OCI-LY7 (cell line): ENCODE results near the gene C8G. TPM values are rescaled to one million over a fixed set of nuclear protein-coding genes. Genes with fewer than 3 reads are reported as not detected.

Experiments used
- BruUV-seq: library from RNA; stranded (reverse); fragments of 400-500 nt; replicated peaks from 2 replicates; lab custom pipeline; 2021; lab: Mats Ljungman, UMichigan
- CTCF ChIA-PET: fragments of 300-600 bp; sonication (Branson Sonifier 250); formaldehyde crosslinking; loops from one replicate; lab custom pipeline; 2022; ENCODE audit warnings: antibody characterized with exemption; ENCODE audit not compliant: unreplicated experiment; lab: Charles Lee
- POLR2A ChIA-PET: fragments of 300-600 bp; sonication (Branson Sonifier 250); formaldehyde crosslinking; loops from one replicate; lab custom pipeline; 2022; ENCODE audit warnings: antibody characterized with exemption; lab: Charles Lee
- DNase-seq: peaks from one replicate; pipeline ENCODE4 v3.0.0-alpha.2; 2015; ENCODE audit warnings: low spot score
- H2AFZ ChIP-seq: fragments of 200-600 bp; sonication (generic), shearing (Covaris generic); 2 replicates; pipeline ENCODE4 v1.6.1; 2014; ENCODE audit warnings: mild to moderate bottlenecking, antibody characterized with exemption, low read length, moderate library complexity
- H3K27ac ChIP-seq: fragments of 200-600 bp; sonication (generic); 2 replicates; pipeline ENCODE4 v1.5.1; 2014; ENCODE audit warnings: mixed run types, low read depth, mild to moderate bottlenecking, moderate library complexity, low read length, inconsistent platforms; ENCODE audit not compliant: poor library complexity, severe bottlenecking
- H3K36me3 ChIP-seq: fragments of 200-600 bp; sonication (generic); 2 replicates; pipeline ENCODE4 v1.6.1; 2014; ENCODE audit warnings: mild to moderate bottlenecking, antibody characterized with exemption, low read length, moderate library complexity, mixed read lengths; ENCODE audit not compliant: insufficient read depth
- H3K4me1 ChIP-seq: fragments of 200-600 bp; sonication (generic); 2 replicates; pipeline ENCODE4 v1.5.1; 2014; ENCODE audit warnings: mild to moderate bottlenecking, low read length; ENCODE audit not compliant: insufficient read depth, poor library complexity, severe bottlenecking
- H3K4me2 ChIP-seq: fragments of 200-600 bp; sonication (generic); 2 replicates; pipeline ENCODE4 v1.6.1; 2014; ENCODE audit warnings: mild to moderate bottlenecking, low read length
- H3K4me3 ChIP-seq: fragments of 200-600 bp; sonication (generic); 2 replicates; pipeline ENCODE4 v1.5.1; 2014; ENCODE audit warnings: mild to moderate bottlenecking, low read depth, low read length; ENCODE audit not compliant: poor library complexity, severe bottlenecking
- H3K79me2 ChIP-seq: fragments of 200-600 bp; sonication (generic); 2 replicates; pipeline ENCODE4 v1.6.1; 2016; ENCODE audit warnings: low read depth, mild to moderate bottlenecking, low read length, moderate library complexity, mixed read lengths; ENCODE audit not compliant: insufficient read depth
- H3K9me2 ChIP-seq: fragments of 200-600 bp; sonication (generic); 2 replicates; pipeline ENCODE4 v1.6.1; 2016; ENCODE audit warnings: mild to moderate bottlenecking, low read length, mixed read lengths; ENCODE audit not compliant: insufficient read depth
- H3K9me3 ChIP-seq: fragments of 200-600 bp; sonication (generic); 2 replicates; pipeline ENCODE4 v1.6.1; 2014; ENCODE audit warnings: mild to moderate bottlenecking, mixed run types, low read length, mixed read lengths
- H4K20me1 ChIP-seq: fragments of 200-600 bp; sonication (generic); 2 replicates; pipeline ENCODE4 v1.6.1; 2014; ENCODE audit warnings: mild to moderate bottlenecking, antibody characterized with exemption, low read length, moderate library complexity, mixed read lengths; ENCODE audit not compliant: insufficient read depth
- CTCF ChIP-seq: fragments of 200-600 bp; sonication (generic); conservative IDR thresholded peaks from 2 replicates; pipeline ENCODE4 v1.5.1; 2014; ENCODE audit warnings: mild to moderate bottlenecking, antibody characterized with exemption, low read length, moderate library complexity, mixed read lengths
- EZH2phosphoT487 ChIP-seq: fragments of 200-600 bp; sonication (generic); IDR thresholded peaks from 2 replicates; pipeline ENCODE4 v1.6.1; 2018; ENCODE audit warnings: low read depth, borderline replicate concordance, mild to moderate bottlenecking, mixed run types, antibody characterized with exemption, low read length, moderate library complexity, mixed read lengths
- intact Hi-C: fragments of 100-400 bp; cut with micrococcal nuclease; formaldehyde crosslinking; loops from one replicate; pipeline ENCODE4 v1.10.0; 2022; ENCODE audit not compliant: unreplicated experiment
- total RNA-seq, 2 experiments: library from RNA; depleted of rRNA in 1 of 2; stranded (reverse); fragments of >200 nt in 1 of 2; shearing (Covaris generic) in 1 of 2; gene quantifications; 2 replicates each; pipeline ENCODE4 v1.2.3, GENCODE V29; 2014 to 2022

Gene C8G
- total RNA-seq, 2 experiments from 2014 or later, result 0.95 to 2.2 TPM

GRCh38 chr9:136973618-136974617, 28.9 kb downstream of the C8G start:
- Histone ChIP-seq H4K20me1 (no peaks in the 10 kb centered on the region), H3K36me3 (no peaks in the 10 kb centered on the region), H3K4me3 (no peak overlapping the region), H3K9me2 (no peaks in the 10 kb centered on the region), H3K9me3 (no peaks in the 10 kb centered on the region), H2AFZ (no peak overlapping the region), H3K79me2 (no peaks in the 10 kb centered on the region), H3K4me2 (no peak overlapping the region), H3K27ac (no peak overlapping the region), H3K4me1 (no peaks in the 10 kb centered on the region)
- ChIA-PET CTCF (interaction anchor here (0.6 kb wide), 1 partner anchor 28 kb away, joined by 3 read pairs; no protein-coding TSS in a partner anchor), POLR2A (no interaction called here)
- intact Hi-C loops, result no loop called here
- no TSS peak for BruUV-seq
- DNase-seq, result no peak
- TF ChIP-seq CTCF (no peak), EZH2phosphoT487 (no peak)

- H2AFZ ChIP-seq, result no peak overlapping the region
- H3K79me2 ChIP-seq, result no peaks in the 10 kb centered on the region
- no peak overlapping the region for H3K4me2 ChIP-seq
- no peak overlapping the region for H3K27ac ChIP-seq
- POLR2A ChIA-PET, result no interaction called here
- intact Hi-C loops, result no loop called here
- H3K4me3 ChIP-seq, result no peak overlapping the region
- no TSS peak for BruUV-seq
- CTCF ChIA-PET, result interaction anchor here (0.6 to 0.7 kb wide), 3 partner anchors 22 to 61 kb away, joined by 3 to 9 read pairs (median 4); no protein-coding TSS in a partner anchor
- H3K4me1 ChIP-seq, result no peaks in the 10 kb centered on the region
- H3K9me2 ChIP-seq, result no peaks in the 10 kb centered on the region
- TF ChIP-seq EZH2phosphoT487, result no peak
- no peak for TF ChIP-seq CTCF
- H3K9me3 ChIP-seq, result no peaks in the 10 kb centered on the region
- no peaks in the 10 kb centered on the region for H4K20me1 ChIP-seq
- H3K36me3 ChIP-seq, result no peaks in the 10 kb centered on the region
- no peak for DNase-seq
Measured at GRCh38 chr9:136974817-136975535, 29.9 kb downstream of the C8G start.
